ENCODE data around the gene ZNF668.
A peak's percentile ranks its signal among the peaks of the same experiment; 100 is the strongest.

The ZNF668 gene

DNA sequence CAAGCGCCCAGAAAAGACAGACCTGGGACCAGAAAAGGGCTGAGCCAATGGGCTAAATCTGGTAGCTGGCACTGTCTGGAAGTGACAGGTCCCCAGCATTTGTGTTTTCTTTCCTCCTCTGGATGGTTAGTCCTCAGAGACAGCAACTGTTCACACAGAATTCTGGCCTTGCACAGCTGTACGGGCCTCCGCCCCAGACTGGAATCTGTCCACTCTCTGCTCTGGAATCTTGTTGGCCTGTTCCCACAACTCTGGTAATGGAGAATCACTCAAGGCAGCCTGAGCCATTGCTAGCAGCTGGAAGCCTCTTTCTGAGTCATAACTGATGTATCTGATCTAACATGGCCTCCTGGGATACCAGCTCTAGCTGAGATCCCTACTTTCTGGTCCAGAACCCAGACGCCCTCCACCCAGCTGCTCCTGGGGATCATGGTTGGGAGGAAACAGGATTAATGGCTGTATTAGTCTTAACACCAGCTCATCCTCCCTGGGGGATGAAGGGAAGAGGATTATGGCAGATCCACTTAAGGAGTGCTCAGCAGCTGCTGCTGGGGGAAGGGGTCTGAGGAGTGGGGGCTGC is 9.1 kb downstream of the ZNF668 start:
- DNase-seq (ENCODE audit: low spot score) (no peak), ATAC-seq (ENCODE audit: low read depth) (peak; percentile 97)
- TF ChIP-seq, protein P1, sequence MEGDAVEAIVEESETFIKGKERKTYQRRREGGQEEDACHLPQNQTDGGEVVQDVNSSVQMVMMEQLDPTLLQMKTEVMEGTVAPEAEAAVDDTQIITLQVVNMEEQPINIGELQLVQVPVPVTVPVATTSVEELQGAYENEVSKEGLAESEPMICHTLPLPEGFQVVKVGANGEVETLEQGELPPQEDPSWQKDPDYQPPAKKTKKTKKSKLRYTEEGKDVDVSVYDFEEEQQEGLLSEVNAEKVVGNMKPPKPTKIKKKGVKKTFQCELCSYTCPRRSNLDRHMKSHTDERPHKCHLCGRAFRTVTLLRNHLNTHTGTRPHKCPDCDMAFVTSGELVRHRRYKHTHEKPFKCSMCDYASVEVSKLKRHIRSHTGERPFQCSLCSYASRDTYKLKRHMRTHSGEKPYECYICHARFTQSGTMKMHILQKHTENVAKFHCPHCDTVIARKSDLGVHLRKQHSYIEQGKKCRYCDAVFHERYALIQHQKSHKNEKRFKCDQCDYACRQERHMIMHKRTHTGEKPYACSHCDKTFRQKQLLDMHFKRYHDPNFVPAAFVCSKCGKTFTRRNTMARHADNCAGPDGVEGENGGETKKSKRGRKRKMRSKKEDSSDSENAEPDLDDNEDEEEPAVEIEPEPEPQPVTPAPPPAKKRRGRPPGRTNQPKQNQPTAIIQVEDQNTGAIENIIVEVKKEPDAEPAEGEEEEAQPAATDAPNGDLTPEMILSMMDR (IDR thresholded peaks at IDR 0.05; ENCODE audit: poor library complexity, severe bottlenecking), result no peak
- Histone ChIP-seq H3K36me3 (ENCODE audit: low read depth) (peaks cover 27% of the 10 kb centered on the region), H3K27me3 (ENCODE audit: insufficient read depth, poor library complexity, severe bottlenecking) (no peaks in the 10 kb centered on the region), H3K27ac (ENCODE audit: poor library complexity, severe bottlenecking) (peak overlapping the region; percentile 60), H3K4me3 (ENCODE audit: severe bottlenecking) (no peak overlapping the region), H3K4me1 (ENCODE audit: insufficient read depth, poor library complexity, severe bottlenecking) (peaks cover 9% of the 10 kb centered on the region), H3K9me3 (ENCODE audit: severe bottlenecking) (no peaks in the 10 kb centered on the region)

DNA sequence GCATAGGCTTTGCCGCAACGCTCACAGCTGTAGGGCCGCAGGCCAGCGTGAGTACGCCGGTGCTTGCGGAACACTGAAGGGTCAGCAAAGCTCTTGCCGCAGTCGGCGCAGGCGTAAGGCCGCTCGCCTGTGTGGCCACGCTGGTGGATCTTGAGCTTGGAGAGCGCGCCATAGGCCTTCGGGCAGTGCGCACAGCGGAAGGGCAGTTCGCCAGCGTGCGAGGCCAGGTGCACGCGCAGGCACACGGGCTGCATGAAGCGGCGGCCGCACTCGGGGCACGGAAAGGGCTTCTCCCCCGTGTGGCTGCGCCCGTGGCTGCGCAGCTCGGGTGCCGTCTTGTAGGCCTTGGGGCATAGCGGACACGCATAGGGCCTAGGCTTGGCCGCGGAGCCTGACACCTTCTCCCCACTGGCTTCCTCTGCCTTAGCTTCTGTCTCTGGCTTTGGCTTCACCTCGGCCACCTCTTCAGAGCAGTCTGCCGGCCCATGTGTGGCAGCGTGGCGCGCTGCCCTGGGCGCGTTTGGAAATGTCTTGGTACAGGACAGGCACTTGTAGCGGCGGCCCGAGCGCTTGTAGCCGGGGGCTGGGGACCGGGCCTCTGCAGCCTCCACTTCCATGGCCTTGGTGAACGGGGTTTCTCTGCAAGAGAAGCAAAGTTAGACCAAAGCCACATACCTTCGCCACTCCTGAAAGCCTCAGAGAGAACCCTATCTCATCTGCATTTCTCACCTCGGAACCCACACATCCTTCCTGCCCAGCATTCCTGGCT is 10.0 kb downstream of the ZNF668 start:
- TF ChIP-seq, protein P1 (IDR thresholded peaks at IDR 0.05; ENCODE audit: poor library complexity, severe bottlenecking), result no peak
- H3K27ac ChIP-seq (ENCODE audit: poor library complexity, severe bottlenecking), result peak overlapping the region; percentile 60
- no peaks in the 10 kb centered on the region for H3K9me3 ChIP-seq (ENCODE audit: severe bottlenecking)
- DNase-seq (ENCODE audit: low spot score) (no peak), ATAC-seq (ENCODE audit: low read depth) (no peak)
- peaks cover 9% of the 10 kb centered on the region for H3K4me1 ChIP-seq (ENCODE audit: insufficient read depth, poor library complexity, severe bottlenecking)
- no peaks in the 10 kb centered on the region for H3K27me3 ChIP-seq (ENCODE audit: insufficient read depth, poor library complexity, severe bottlenecking)
- no peak overlapping the region for H3K4me3 ChIP-seq (ENCODE audit: severe bottlenecking)
- peaks cover 29% of the 10 kb centered on the region for H3K36me3 ChIP-seq (ENCODE audit: low read depth)

DNA sequence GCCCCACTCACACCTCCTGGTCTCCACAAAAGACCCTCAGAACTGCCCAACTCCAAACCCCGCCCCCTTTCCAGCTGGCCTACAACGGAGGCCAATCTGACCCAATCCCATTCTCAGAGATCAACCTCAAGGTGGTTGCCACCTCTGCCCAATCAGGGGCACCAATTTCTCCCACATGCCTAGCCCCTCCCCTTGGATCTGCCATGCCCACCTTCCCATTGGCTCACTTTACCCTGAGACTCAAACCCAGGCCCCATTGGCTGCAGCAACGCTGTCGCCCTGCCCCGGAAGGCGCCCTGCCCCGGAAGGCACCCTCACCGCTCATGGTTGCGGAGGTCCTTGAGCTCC is 10.6 kb downstream of the ZNF668 start:
- Histone ChIP-seq H3K36me3 (ENCODE audit: low read depth) (peaks cover 29% of the 10 kb centered on the region), H3K4me3 (ENCODE audit: severe bottlenecking) (no peak overlapping the region), H3K27me3 (ENCODE audit: insufficient read depth, poor library complexity, severe bottlenecking) (no peaks in the 10 kb centered on the region), H3K4me1 (ENCODE audit: insufficient read depth, poor library complexity, severe bottlenecking) (peaks cover 9% of the 10 kb centered on the region), H3K27ac (ENCODE audit: poor library complexity, severe bottlenecking) (no peak overlapping the region), H3K9me3 (ENCODE audit: severe bottlenecking) (no peaks in the 10 kb centered on the region)
- DNase-seq (ENCODE audit: low spot score), result no peak
- no peak for ATAC-seq (ENCODE audit: low read depth)
- TF ChIP-seq, protein P1 (IDR thresholded peaks at IDR 0.05; ENCODE audit: poor library complexity, severe bottlenecking), result no peak

DNA sequence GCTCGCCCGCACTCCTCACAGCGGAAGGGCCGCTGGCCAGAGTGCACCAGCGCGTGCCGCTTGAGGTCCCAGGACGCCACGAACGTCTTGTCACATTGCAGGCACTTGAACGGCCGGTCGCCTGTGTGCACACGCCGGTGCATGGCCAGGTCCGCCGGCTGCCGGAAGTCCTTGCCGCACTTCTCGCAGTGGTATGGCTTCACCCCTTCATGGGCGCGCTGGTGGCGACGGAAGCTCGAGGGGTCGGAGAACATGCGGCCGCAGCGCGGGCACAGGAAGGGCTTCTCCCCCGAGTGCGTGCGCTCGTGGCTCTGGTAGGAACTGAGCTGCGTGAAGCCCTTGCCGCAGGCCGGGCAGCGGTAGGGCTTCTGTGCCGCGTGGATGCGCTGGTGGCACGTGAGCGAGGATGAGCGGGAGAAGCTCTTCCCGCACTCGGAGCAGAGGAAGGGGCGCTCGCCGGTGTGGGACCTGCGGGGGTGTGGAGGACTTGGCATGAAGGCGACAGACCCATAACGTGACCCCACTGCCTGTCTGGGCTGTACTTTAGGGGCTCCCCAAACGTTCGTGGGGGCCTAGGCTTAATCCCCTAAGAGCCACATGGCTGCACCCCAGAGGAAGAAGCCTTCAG is 12.1 kb downstream of the ZNF668 start:
- TF ChIP-seq, protein P1 (IDR thresholded peaks at IDR 0.05; ENCODE audit: poor library complexity, severe bottlenecking), result no peak
- DNase-seq (ENCODE audit: low spot score) (peak; percentile 57), ATAC-seq (ENCODE audit: low read depth) (no peak)
- peaks cover 26% of the 10 kb centered on the region for H3K36me3 ChIP-seq (ENCODE audit: low read depth)
- H3K27me3 ChIP-seq (ENCODE audit: insufficient read depth, poor library complexity, severe bottlenecking), result no peaks in the 10 kb centered on the region
- no peak overlapping the region for H3K4me3 ChIP-seq (ENCODE audit: severe bottlenecking)
- peaks cover 9% of the 10 kb centered on the region for H3K4me1 ChIP-seq (ENCODE audit: insufficient read depth, poor library complexity, severe bottlenecking)
- no peak overlapping the region for H3K27ac ChIP-seq (ENCODE audit: poor library complexity, severe bottlenecking)
- H3K9me3 ChIP-seq (ENCODE audit: severe bottlenecking), result no peaks in the 10 kb centered on the region
